Naive thymus-derived CD4-positive, alpha-beta T cell (primary cell): ENCODE results near the gene TLR9. TPM values are rescaled to one million over a fixed set of nuclear protein-coding genes. Genes with fewer than 3 reads are reported as not detected.

Experiments
- ATAC-seq: fragments of 150-1000 bp; cut with Tn5 transposase; 2 replicates; pipeline ENCODE4 v1.10.0; 2021; ENCODE audit warnings: mild to moderate bottlenecking, moderate library complexity
- CTCF ChIA-PET: fragments of 350-600 bp; sonication (Branson Sonifier 250); formaldehyde crosslinking; loops from one replicate; lab custom pipeline; 2021; ENCODE audit warnings: antibody characterized with exemption; lab: Charles Lee
- POLR2A ChIA-PET: fragments of 350-600 bp; sonication (Branson Sonifier 250); formaldehyde crosslinking; loops from one replicate; lab custom pipeline; 2021; ENCODE audit warnings: antibody characterized with exemption, inconsistent platforms; lab: Charles Lee
- DNase-seq, 9 donors: peaks; one replicate each; pipeline versions ENCODE4 v3.0.0 to v3.0.0-alpha.2; 2020 to 2022; ENCODE audit warnings: mixed read lengths in 1 of 9
- H3K27ac ChIP-seq: one replicate; pipeline ENCODE4 v1.7.0; 2013; ENCODE audit warnings: mild to moderate bottlenecking, low read depth, low read length, moderate library complexity
- H3K27me3 ChIP-seq, 2 donors: one replicate each; pipeline ENCODE4 v1.7.0; 2013; ENCODE audit warnings: low read length in 2 of 2, mild to moderate bottlenecking in 2 of 2, moderate library complexity in 2 of 2; ENCODE audit not compliant: control insufficient read depth in 2 of 2, insufficient read depth in 2 of 2
- H3K36me3 ChIP-seq, 3 experiments: 1 replicate in 2 of 3; 2 replicates in 1 of 3; pipeline ENCODE4 v1.7.0; 2013; ENCODE audit warnings: low read length in 3 of 3, mild to moderate bottlenecking in 3 of 3, moderate library complexity in 1 of 3; ENCODE audit not compliant: insufficient read depth in 3 of 3, control insufficient read depth in 2 of 3
- H3K4me1 ChIP-seq, 2 donors: one replicate each; pipeline ENCODE4 v1.7.0; 2013; ENCODE audit warnings: low read length in 2 of 2, mild to moderate bottlenecking in 2 of 2, moderate library complexity in 1 of 2; ENCODE audit not compliant: control insufficient read depth in 2 of 2, insufficient read depth in 2 of 2
- H3K4me3 ChIP-seq: 2 replicates; pipeline ENCODE4 v1.7.0; 2013; ENCODE audit warnings: mild to moderate bottlenecking, low read length
- H3K9me3 ChIP-seq, 3 experiments: 1 replicate in 2 of 3; 2 replicates in 1 of 3; pipeline ENCODE4 v1.7.0; 2013; ENCODE audit warnings: low read length in 3 of 3; ENCODE audit not compliant: control insufficient read depth in 2 of 3
- H3K27ac Mint-ChIP-seq, 9 donors: one replicate each; pipeline ENCODE4 v1.8.0; 2020 to 2022; ENCODE audit warnings: mixed read lengths in 9 of 9, mild to moderate bottlenecking in 8 of 9, moderate library complexity in 5 of 9, inconsistent platforms in 2 of 9
- H3K27me3 Mint-ChIP-seq, 5 donors: one replicate each; pipeline ENCODE4 v1.8.0; 2021 to 2022; ENCODE audit warnings: mixed read lengths in 5 of 5, mild to moderate bottlenecking in 1 of 5
- H3K36me3 Mint-ChIP-seq, 5 donors: one replicate each; pipeline ENCODE4 v1.8.0; 2020 to 2022; ENCODE audit warnings: mixed read lengths in 5 of 5, mild to moderate bottlenecking in 3 of 5, inconsistent platforms in 1 of 5
- H3K4me1 Mint-ChIP-seq, 7 donors: one replicate each; pipeline ENCODE4 v1.8.0; 2020 to 2022; ENCODE audit warnings: mixed read lengths in 7 of 7, mild to moderate bottlenecking in 3 of 7, inconsistent platforms in 1 of 7
- H3K4me3 Mint-ChIP-seq, 10 donors: one replicate each; pipeline ENCODE4 v1.8.0; 2020 to 2022; ENCODE audit warnings: mild to moderate bottlenecking in 10 of 10, mixed read lengths in 10 of 10, moderate library complexity in 6 of 10, inconsistent platforms in 2 of 10
- H3K9me3 Mint-ChIP-seq, 11 donors: one replicate each; pipeline ENCODE4 v1.8.0; 2020 to 2022; ENCODE audit warnings: mixed read lengths in 11 of 11, mild to moderate bottlenecking in 4 of 11, inconsistent platforms in 1 of 11, moderate library complexity in 1 of 11
- intact Hi-C, 2 donors: fragments of 100-400 bp; cut with micrococcal nuclease; formaldehyde crosslinking; loops; one replicate each; pipeline ENCODE4 v1.15.1; 2023
- polyA plus RNA-seq, 2 donors: library from polyadenylated mRNA; unstranded; fragments of 300-500 nt; fragmentation: Illumina TruSeq; gene quantifications; one replicate each; pipeline ENCODE4 v1.2.3, GENCODE V29; 2021
- total RNA-seq, 6 experiments: library from RNA in 5 of 6; stranded (reverse) in 5 of 6; gene quantifications; 1 replicate in 5 of 6; 2 replicates in 1 of 6; pipeline ENCODE4 v1.2.3 and lab custom pipeline; 2021 to 2026

The TLR9 gene
- total and polyA plus RNA-seq, 7 experiments from 2014 or later, result 0.16 to 2.5 (median 1.2) TPM; not detected in 1

- H3K9me3 Mint-ChIP-seq, result no peaks in the 10 kb centered on the region
- H3K27ac Mint-ChIP-seq, result peak overlapping the region; percentile 75 to 93 (median 81)
- H3K4me1 ChIP-seq, result peaks cover 28 to 53% of the 10 kb centered on the region in 2 donors
- H3K4me3 ChIP-seq, result no peak overlapping the region
- H3K4me3 Mint-ChIP-seq, result peak overlapping the region; percentile 29 to 87 (median 61)
- H3K9me3 ChIP-seq, result no peaks in the 10 kb centered on the region
- H3K27me3 ChIP-seq, result no peaks in the 10 kb centered on the region
- CTCF ChIA-PET, result interaction anchor here (0.8 to 5.1 kb wide), 5 partner anchors 9 to 225 kb away, joined by 3 to 40 read pairs (median 3); partner anchors contain the start of gene TWF2
- DNase-seq (no peak), ATAC-seq (no peak)
- H3K27me3 Mint-ChIP-seq, result no peaks in the 10 kb centered on the region
- peaks cover 5 to 39% (median 23%) of the 10 kb centered on the region in 3 experiments for H3K36me3 ChIP-seq
- POLR2A ChIA-PET, result interaction anchor here (0.5 to 46.3 kb wide), 5 partner anchors 7 to 58 kb away, joined by 3 to 1418 read pairs (median 5); partner anchors contain the start of genes GLYCTK and WDR82
- H3K36me3 Mint-ChIP-seq, result peaks cover 0 to 19% (median 6%) of the 10 kb centered on the region in 5 donors
- H3K27ac ChIP-seq, result peak overlapping the region; percentile 62
- intact Hi-C loops, result loop anchor here in 1 of 2 donors (10.0 kb wide), 1 partner anchor 72 kb away; the partner anchor contains the start of gene POC1A
- peaks cover 51 to 66% (median 58%) of the 10 kb centered on the region in 7 donors for H3K4me1 Mint-ChIP-seq
Measured at GRCh38 chr3:52226229-52226817, 878 bp upstream of the TLR9 start.

DNA sequence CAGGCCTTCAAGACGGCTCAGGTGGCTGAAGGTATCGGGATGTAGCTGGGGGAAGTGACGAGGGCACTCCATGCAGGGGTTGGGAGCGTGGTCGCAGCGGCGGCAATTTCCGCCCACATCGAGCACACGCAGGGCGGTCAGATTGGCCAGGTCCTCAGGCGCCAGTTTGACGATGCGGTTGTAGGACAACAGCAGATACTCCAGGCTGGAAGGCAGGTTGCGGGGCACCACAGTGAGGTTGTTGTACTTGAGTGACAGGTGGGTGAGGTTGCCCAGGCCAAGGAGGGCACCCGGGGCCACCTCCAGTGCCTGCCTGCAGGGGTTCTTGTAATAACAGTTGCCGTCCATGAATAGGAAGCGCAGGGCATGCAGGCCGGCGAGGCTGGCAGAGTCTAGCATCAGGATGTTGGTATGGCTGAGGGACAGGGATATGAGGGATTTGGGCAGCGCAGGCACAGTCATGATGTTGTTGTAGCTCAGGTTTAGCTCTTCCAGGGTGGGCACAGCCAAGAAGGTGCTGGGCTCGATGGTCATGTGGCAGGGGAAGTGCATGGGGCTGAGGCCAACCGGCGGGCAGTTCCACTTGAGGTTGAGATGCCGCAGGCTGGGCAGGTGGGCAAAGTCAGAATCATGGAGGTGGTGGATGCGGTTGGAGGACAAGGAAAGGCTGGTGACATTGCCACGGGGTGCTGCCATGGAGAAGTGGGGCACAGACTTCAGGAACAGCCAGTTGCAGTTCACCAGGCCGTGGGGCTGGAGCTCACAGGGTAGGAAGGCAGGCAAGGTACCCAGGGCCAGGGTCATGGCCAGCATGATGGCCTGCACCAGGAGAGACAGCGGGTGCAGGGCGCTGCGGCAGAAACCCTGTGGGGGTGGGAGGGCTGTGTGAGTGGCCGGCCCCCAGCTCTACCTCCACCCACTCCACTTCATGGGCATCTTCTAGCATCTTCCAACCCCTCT is 1.7 kb downstream of the TLR9 start:
- Mint-ChIP-seq H3K27me3 (no peaks in the 10 kb centered on the region), H3K4me1 (peaks cover 59 to 81% (median 78%) of the 10 kb centered on the region in 7 donors), H3K36me3 (peaks cover 0 to 9% (median 0%) of the 10 kb centered on the region in 5 donors), H3K4me3 (peak overlapping the region; percentile 39 to 88 (median 78)), H3K27ac (peak overlapping the region; percentile 68 to 96 (median 80)), H3K9me3 (no peaks in the 10 kb centered on the region)
- Histone ChIP-seq H3K9me3 (no peaks in the 10 kb centered on the region), H3K27ac (no peak overlapping the region), H3K27me3 (no peaks in the 10 kb centered on the region), H3K4me3 (no peak overlapping the region), H3K36me3 (peaks cover 0 to 13% (median 0%) of the 10 kb centered on the region in 3 experiments), H3K4me1 (peaks cover 50 to 74% of the 10 kb centered on the region in 2 donors)
- ChIA-PET POLR2A (interaction anchor here (1.3 to 46.3 kb wide), 7 partner anchors 9 to 60 kb away, joined by 4 to 1418 read pairs (median 8); partner anchors contain the start of genes GLYCTK, TWF2 and WDR82), CTCF (interaction anchor here (1.4 to 7.5 kb wide), 5 partner anchors 9 to 116 kb away, joined by 3 to 71 read pairs (median 5); no protein-coding TSS in a partner anchor)
- DNase-seq (no peak), ATAC-seq (no peak)
- intact Hi-C loops, result loop anchor here (5.0 to 10.0 kb wide), 3 partner anchors 69 to 224 kb away; partner anchors contain the start of genes POC1A (in 1 of the 2) and SEMA3G (in 1 of the 2)

DNA sequence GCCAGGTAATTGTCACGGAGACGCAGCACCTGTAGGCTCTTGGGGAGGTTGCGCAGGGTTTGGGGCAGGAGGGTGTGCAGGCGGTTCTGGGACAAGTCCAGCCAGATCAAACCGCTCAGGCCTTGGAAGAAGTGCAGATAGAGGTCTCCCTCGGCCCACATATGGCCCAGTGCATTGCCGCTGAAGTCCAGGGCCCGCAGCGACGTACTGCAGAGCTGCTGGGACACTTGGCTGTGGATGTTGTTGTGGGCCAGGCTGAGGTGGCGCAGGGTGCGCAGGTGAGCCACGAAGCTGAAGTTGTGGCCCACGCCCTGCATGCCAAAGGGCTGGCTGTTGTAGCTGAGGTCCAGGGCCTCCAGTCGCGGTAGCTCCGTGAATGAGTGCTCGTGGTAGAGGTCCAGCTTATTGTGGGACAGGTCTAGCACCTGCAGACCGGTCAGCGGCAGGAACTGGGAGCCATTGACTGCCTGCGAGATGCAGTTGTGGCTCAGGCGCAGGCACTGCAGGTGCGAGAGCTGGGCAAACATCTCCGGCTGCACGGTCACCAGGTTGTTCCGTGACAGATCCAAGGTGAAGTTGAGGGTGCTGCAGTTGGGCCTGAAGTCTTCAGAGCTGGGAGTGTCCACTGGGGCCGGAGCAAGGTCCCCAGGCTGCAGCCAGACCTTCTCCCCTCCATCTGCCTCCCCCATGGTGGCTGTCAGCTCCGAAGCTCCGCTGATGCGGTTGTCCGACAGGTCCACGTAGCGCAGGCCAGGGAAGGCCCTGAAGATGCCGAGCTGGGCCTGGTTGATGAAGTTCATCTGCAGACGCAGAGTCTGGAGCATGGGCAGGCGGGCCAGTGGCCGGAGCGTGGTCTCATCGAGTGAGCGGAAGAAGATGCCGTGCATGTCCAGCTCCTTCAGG is 2.9 kb downstream of the TLR9 start:
- peak overlapping the region; percentile 76 to 88 (median 84) for H3K4me3 Mint-ChIP-seq
- no peaks in the 10 kb centered on the region for H3K9me3 ChIP-seq
- H3K27me3 ChIP-seq, result no peaks in the 10 kb centered on the region
- no peak for ATAC-seq
- H3K36me3 Mint-ChIP-seq, result peaks cover 0 to 9% (median 0%) of the 10 kb centered on the region in 5 donors
- intact Hi-C loops, result loop anchor here (1.0 to 10.0 kb wide), 5 partner anchors 17 to 225 kb away; partner anchors contain the start of genes POC1A (in 2 of the 2), SEMA3G (in 1 of the 2) and TWF2 (in 1 of the 2)
- peak overlapping the region; percentile 79 to 94 (median 92) for H3K27ac Mint-ChIP-seq
- H3K27me3 Mint-ChIP-seq, result no peaks in the 10 kb centered on the region
- no peak for DNase-seq
- peaks cover 0 to 2% (median 0%) of the 10 kb centered on the region in 3 experiments for H3K36me3 ChIP-seq
- H3K4me1 Mint-ChIP-seq, result peaks cover 67 to 93% (median 87%) of the 10 kb centered on the region in 7 donors
- peaks cover 62 to 86% of the 10 kb centered on the region in 2 donors for H3K4me1 ChIP-seq
- POLR2A ChIA-PET, result interaction anchor here (0.6 to 46.3 kb wide), 14 partner anchors 10 to 827 kb away, joined by 3 to 1418 read pairs (median 7); partner anchors contain the start of genes GLYCTK, PPM1M, TWF2 and WDR82
- H3K4me3 ChIP-seq, result peak overlapping the region; percentile 50
- no peaks in the 10 kb centered on the region for H3K9me3 Mint-ChIP-seq
- CTCF ChIA-PET, result interaction anchor here (0.6 to 7.5 kb wide), 12 partner anchors 10 to 541 kb away, joined by 3 to 71 read pairs (median 4); no protein-coding TSS in a partner anchor
- H3K27ac ChIP-seq, result peak overlapping the region; percentile 59

DNA sequence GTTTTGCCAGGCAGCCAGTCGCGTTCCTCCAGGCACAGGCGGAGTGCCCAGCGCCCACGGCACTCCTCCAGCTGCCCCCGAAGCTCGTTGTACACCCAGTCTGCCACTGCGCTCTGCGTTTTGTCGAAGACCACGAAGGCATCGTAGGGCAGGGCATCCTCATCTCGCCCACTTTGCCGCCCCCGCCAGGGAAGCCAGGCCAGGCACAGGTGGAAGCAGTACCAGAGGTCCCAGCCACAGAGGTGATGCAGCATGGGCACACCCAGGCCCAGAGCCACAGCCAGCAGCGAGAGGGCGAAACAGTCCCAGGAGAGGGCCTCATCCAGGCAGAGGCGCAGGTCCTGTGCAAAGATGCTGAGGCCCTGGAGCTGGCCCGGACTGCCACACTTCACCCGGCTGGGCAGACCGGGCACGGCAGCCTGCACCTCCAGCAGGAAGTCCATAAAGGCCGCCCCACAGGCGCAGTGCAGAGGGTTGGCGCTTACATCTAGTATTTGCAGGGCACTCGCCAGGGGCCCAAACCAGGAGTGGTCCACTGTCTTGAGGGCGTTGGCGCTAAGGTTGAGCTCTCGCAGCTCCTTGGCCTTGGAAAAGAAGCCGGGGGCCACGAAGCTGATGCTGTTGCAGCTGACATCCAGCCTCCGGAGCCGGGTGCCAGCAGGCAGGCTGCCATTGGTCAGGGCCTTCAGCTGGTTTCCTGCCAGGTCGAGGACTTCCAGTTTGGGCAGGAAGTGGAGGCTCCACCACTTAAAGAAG is 3.7 kb downstream of the TLR9 start:
- POLR2A ChIA-PET, result interaction anchor here (0.6 to 46.3 kb wide), 14 partner anchors 11 to 297 kb away, joined by 3 to 1418 read pairs (median 7); partner anchors contain the start of genes GLYCTK, PPM1M, TWF2 and WDR82
- Histone ChIP-seq H3K4me3 (peak overlapping the region; percentile 50), H3K27me3 (no peaks in the 10 kb centered on the region), H3K4me1 (peaks cover 70 to 93% of the 10 kb centered on the region in 2 donors), H3K9me3 (no peaks in the 10 kb centered on the region), H3K27ac (peak overlapping the region; percentile 59), H3K36me3 (no peaks in the 10 kb centered on the region)
- H3K9me3 Mint-ChIP-seq, result no peaks in the 10 kb centered on the region
- ATAC-seq (peak; percentile 58), DNase-seq (peak in 7 of 9 donors; percentile 72 to 81 (median 79))
- peak overlapping the region; percentile 76 to 88 (median 84) for H3K4me3 Mint-ChIP-seq
- H3K27ac Mint-ChIP-seq, result peak overlapping the region; percentile 79 to 94 (median 92)
- H3K4me1 Mint-ChIP-seq, result peaks cover 72 to 98% (median 88%) of the 10 kb centered on the region in 7 donors
- intact Hi-C loops, result loop anchor here (1.0 to 10.0 kb wide), 7 partner anchors 17 to 226 kb away; partner anchors contain the start of genes POC1A (in 2 of the 2), TWF2 (in 2 of the 2), DUSP7 (in 1 of the 2) and SEMA3G (in 1 of the 2)
- H3K36me3 Mint-ChIP-seq, result peaks cover 0 to 12% (median 2%) of the 10 kb centered on the region in 5 donors
- CTCF ChIA-PET, result interaction anchor here (0.6 to 7.5 kb wide), 16 partner anchors 9 to 540 kb away, joined by 3 to 71 read pairs (median 6); partner anchors contain the start of genes POC1A and TWF2
- H3K27me3 Mint-ChIP-seq, result no peaks in the 10 kb centered on the region
